A549 (cell line): ENCODE measurements around the gene FUCA2.

Experiments used
- CTCF ChIP-seq: fragments of >200 bp; sonication (Bioruptor Twin); formaldehyde crosslinking; IDR thresholded peaks from 3 replicates; pipeline ENCODE4 v1.5.1; 2016
- JUNB ChIP-seq: fragments of >200 bp; sonication (Bioruptor Twin); formaldehyde crosslinking; IDR thresholded peaks from 2 replicates; pipeline ENCODE4 v1.6.1; 2016
- POLR2A ChIP-seq: IDR thresholded peaks from 2 replicates; pipeline ENCODE4 v1.6.1; 2012; ENCODE audit warnings: mild to moderate bottlenecking, low read length
- REST ChIP-seq: fragments of 200-600 bp; sonication (generic); IDR thresholded peaks from 2 replicates; pipeline ENCODE4 v1.6.1; 2016; ENCODE audit warnings: antibody characterized with exemption, mild to moderate bottlenecking, moderate library complexity
- USF2 ChIP-seq: fragments of 450-650 bp; IDR thresholded peaks from 2 replicates; pipeline ENCODE4 v1.6.1; 2014; ENCODE audit warnings: antibody characterized with exemption

GRCh38 chr6:143513410-143513809, 1.9 kb upstream of the FUCA2 start:
- TF ChIP-seq JUNB (no peak), CTCF (peak; percentile 48), POLR2A (no peak), USF2 (no peak), REST (no peak)
